HG03571 (cell line): ENCODE results near the gene OR6C68.
"Not testable (repeated sequence)": the region's sequence is repeated elsewhere in the genome, so short reads cannot be mapped to it uniquely, and the experiment has no call there.

Source experiments
- ATAC-seq: cut with Tn5 transposase; IDR thresholded peaks from one replicate; pipeline ENCODE4 v1.9.1; 2021; ENCODE audit not compliant: unreplicated experiment

The OR6C68 gene

GRCh38 chr12:55492078-55492477, at the start of gene OR6C68:
OR6C68 (plus strand) TSS chr12:55492378; CDS start chr12:55492378, 0 bp downstream.
- ATAC-seq: no peak

GRCh38 chr12:55443776-55444175, 48.4 kb upstream of the OR6C68 start, which contains the start of gene OR6C2:
OR6C2 (plus strand) TSS chr12:55444076; CDS start chr12:55452214, 8,138 bp downstream.
- ATAC-seq: no peak

GRCh38 chr12:55445357-55445756, 46.8 kb upstream of the OR6C68 start:
- ATAC-seq: no peak

GRCh38 chr12:55446326-55446725, 45.9 kb upstream of the OR6C68 start:
- no peak for ATAC-seq

GRCh38 chr12:55448825-55449224, 43.4 kb upstream of the OR6C68 start:
- ATAC-seq: no peak

GRCh38 chr12:55464926-55465325, 27.3 kb upstream of the OR6C68 start:
- ATAC-seq: not testable (repeated sequence)

- no peak for ATAC-seq
Measured at GRCh38 chr12:55467836-55468235, 24.3 kb upstream of the OR6C68 start.

- no peak for ATAC-seq
Measured at GRCh38 chr12:55469291-55469690, 22.9 kb upstream of the OR6C68 start.

- ATAC-seq: no peak
Measured at GRCh38 chr12:55470088-55470829, 21.9 kb upstream of the OR6C68 start, which contains the start of gene OR6C70. OR6C70 (minus strand) TSS chr12:55470138; CDS start chr12:55470138, 0 bp downstream.

GRCh38 chr12:55472264-55472663, 19.9 kb upstream of the OR6C68 start:
- no peak for ATAC-seq

- ATAC-seq: not testable (repeated sequence)
Measured at GRCh38 chr12:55479136-55479535, 13.0 kb upstream of the OR6C68 start.

- ATAC-seq: not testable (repeated sequence)
Measured at GRCh38 chr12:55484284-55484683, 7.9 kb upstream of the OR6C68 start.

GRCh38 chr12:55495490-55495889, 3.3 kb downstream of the OR6C68 start:
- ATAC-seq: no peak

GRCh38 chr12:55499231-55499630, 7.1 kb downstream of the OR6C68 start:
- ATAC-seq: no peak

GRCh38 chr12:55499810-55500252, 7.7 kb downstream of the OR6C68 start:
- no peak for ATAC-seq

GRCh38 chr12:55501601-55502000, 9.4 kb downstream of the OR6C68 start:
- no peak for ATAC-seq

- no peak for ATAC-seq
Measured at GRCh38 chr12:55515696-55516095, 23.5 kb downstream of the OR6C68 start.

- no peak for ATAC-seq
Measured at GRCh38 chr12:55516391-55516790, 24.2 kb downstream of the OR6C68 start.
